Body of pancreas (tissue), 4 donors: Measurements from ENCODE around the gene PLS1. TPM values are rescaled to one million over a fixed set of nuclear protein-coding genes. Genes with fewer than 3 reads are reported as not detected.
A peak's percentile ranks its signal among the peaks of the same experiment; 100 is the strongest.
"Not testable (repeated sequence)": the region's sequence is repeated elsewhere in the genome, so short reads cannot be mapped to it uniquely, and the experiment has no call there.

Source experiments
- ATAC-seq: fragments of 150-250 bp; one replicate; pipeline ENCODE4 v1.9.1; 2016
- DNase-seq, 4 donors: peaks; one replicate each; pipeline ENCODE4 v3.0.0-alpha.2; 2019
- H3K27ac ChIP-seq, 4 donors: fragments of 200-600 bp; sonication (generic); 1 replicate in 3 of 4; 2 replicates in 1 of 4; pipeline versions ENCODE4 v1.5.1 to v1.6.1; 2016 to 2019; ENCODE audit warnings: mild to moderate bottlenecking in 1 of 4, mixed read lengths in 1 of 4, moderate library complexity in 1 of 4
- H3K27me3 ChIP-seq, 2 donors: fragments of 200-600 bp; sonication (generic); one replicate each; pipeline ENCODE4 v1.6.0; 2016; ENCODE audit warnings: mild to moderate bottlenecking in 1 of 2
- H3K36me3 ChIP-seq, 2 donors: fragments of 200-600 bp; sonication (generic); replicated peaks in 1 of 2; 2 replicates each; pipeline ENCODE4 v1.5.1; 2016; ENCODE audit warnings: low read depth in 2 of 2; ENCODE audit not compliant: insufficient read depth in 1 of 2
- H3K4me1 ChIP-seq: fragments of 200-600 bp; sonication (generic); one replicate; pipeline ENCODE4 v1.6.0; 2016
- H3K4me3 ChIP-seq, 2 donors: fragments of 200-600 bp; sonication (generic); 1 replicate in 1 of 2; 2 replicates in 1 of 2; pipeline ENCODE4 v1.5.1; 2016 to 2019
- H3K9me3 ChIP-seq, 3 donors: fragments of 200-600 bp; sonication (generic); 1 replicate in 2 of 3; 2 replicates in 1 of 3; pipeline ENCODE4 v1.5.1; 2016
- POLR2A ChIP-seq, 3 donors: fragments of 450-650 bp; IDR thresholded peaks; one replicate each; pipeline ENCODE4 v1.6.1; 2016; ENCODE audit warnings: antibody characterized with exemption in 3 of 3, mild to moderate bottlenecking in 2 of 3
- WGBS, 2 donors: methylation state at CpG; one replicate each; pipeline ENCODE4 v1.1.5; 2017; 5-methylcytosine and 5-hydroxymethylcytosine counted together
- intact Hi-C: fragments of 100-400 bp; cut with DNase I; formaldehyde crosslinking; loops from one replicate; pipeline ENCODE4 v1.15.1; 2023
- total RNA-seq, 2 donors: library from RNA; depleted of rRNA; stranded (reverse); fragments of >200 nt; gene quantifications; one replicate each; pipeline ENCODE4 v1.1.0, GENCODE V29; 2016
- TF ChIP-seq, protein P1 (sequence below), 7 experiments: fragments of 450-650 bp in 4 of 7; fragments of 200-600 bp in 3 of 7; sonication (generic) in 3 of 7; IDR thresholded peaks; one replicate each; pipeline ENCODE4 v1.5.1; 2016 to 2019; ENCODE audit warnings: antibody characterized with exemption in 7 of 7

PLS1 gene, protein sequence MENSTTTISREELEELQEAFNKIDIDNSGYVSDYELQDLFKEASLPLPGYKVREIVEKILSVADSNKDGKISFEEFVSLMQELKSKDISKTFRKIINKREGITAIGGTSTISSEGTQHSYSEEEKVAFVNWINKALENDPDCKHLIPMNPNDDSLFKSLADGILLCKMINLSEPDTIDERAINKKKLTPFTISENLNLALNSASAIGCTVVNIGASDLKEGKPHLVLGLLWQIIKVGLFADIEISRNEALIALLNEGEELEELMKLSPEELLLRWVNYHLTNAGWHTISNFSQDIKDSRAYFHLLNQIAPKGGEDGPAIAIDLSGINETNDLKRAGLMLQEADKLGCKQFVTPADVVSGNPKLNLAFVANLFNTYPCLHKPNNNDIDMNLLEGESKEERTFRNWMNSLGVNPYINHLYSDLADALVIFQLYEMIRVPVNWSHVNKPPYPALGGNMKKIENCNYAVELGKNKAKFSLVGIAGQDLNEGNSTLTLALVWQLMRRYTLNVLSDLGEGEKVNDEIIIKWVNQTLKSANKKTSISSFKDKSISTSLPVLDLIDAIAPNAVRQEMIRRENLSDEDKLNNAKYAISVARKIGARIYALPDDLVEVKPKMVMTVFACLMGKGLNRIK
- total RNA-seq = 10 to 100 TPM in 1 of 2 donors, 1 to 10 TPM in 1; 6.3 to 21.8 TPM

DNA sequence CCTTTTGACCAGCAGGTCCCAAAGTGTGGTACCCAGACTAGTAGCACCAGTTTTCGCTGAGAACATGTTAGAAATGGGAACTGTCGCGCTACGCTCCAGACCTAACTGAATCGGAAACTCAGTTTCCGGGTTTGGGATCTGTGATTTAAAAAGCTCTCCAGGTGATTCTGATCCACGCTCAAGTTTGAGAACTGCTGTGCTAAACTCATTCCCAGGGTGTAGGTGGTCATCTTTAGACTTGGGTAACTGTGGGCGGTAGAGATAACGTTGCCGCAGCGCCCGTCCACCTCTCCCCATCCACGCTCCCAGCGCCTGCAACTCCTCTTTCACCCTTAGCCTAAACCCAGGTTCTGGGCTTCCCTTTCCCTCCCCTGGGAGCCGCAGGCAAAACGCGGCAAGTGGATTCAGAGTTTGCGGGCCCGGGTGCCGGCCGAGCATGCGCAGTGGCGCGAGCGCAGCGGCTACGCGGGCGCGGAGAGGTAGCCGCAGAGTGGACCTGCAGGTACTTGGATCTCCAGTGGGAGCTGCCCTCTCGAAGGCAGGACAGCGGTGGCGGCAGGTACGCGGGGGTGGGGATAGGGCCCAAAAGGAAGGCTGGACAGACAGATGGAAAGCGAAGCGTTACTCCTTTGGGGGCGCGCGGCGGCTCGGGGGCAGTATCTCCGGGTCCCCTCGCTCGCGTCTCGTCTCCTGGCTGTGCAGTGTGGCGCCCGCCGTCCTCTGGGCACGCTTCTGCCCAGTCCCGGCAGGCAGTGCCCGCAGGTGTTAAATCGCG lies at the start of gene PLS1:
Gene PLS1 (plus strand): TSS at position 443 of the 775 bp plus-strand sequence. CDS start 67,845 bp downstream, outside the sequence.
- WGBS, 2 donors = 0 to 1% methylated on average over 29 to 55 of the region's 56 CpGs
- ATAC-seq (peak; percentile 94), DNase-seq (peak; percentile 90 to 92 (median 91))
- H3K4me3 ChIP-seq = peak within 1 kb of the TSS; percentile 19 to 85
- intact Hi-C loops = no loop called here
- no peaks in the 10 kb centered on the region for H3K27me3 ChIP-seq
- no peaks in the 10 kb centered on the region for H3K9me3 ChIP-seq
- H3K36me3 ChIP-seq = no peaks in the 10 kb centered on the region
- TF ChIP-seq, protein P1, sequence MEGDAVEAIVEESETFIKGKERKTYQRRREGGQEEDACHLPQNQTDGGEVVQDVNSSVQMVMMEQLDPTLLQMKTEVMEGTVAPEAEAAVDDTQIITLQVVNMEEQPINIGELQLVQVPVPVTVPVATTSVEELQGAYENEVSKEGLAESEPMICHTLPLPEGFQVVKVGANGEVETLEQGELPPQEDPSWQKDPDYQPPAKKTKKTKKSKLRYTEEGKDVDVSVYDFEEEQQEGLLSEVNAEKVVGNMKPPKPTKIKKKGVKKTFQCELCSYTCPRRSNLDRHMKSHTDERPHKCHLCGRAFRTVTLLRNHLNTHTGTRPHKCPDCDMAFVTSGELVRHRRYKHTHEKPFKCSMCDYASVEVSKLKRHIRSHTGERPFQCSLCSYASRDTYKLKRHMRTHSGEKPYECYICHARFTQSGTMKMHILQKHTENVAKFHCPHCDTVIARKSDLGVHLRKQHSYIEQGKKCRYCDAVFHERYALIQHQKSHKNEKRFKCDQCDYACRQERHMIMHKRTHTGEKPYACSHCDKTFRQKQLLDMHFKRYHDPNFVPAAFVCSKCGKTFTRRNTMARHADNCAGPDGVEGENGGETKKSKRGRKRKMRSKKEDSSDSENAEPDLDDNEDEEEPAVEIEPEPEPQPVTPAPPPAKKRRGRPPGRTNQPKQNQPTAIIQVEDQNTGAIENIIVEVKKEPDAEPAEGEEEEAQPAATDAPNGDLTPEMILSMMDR (IDR thresholded peaks at IDR 0.05) = peak in 4 of 7 experiments; percentile 26 to 36 (median 32)
- peak; percentile 77 to 93 (median 90) for TF ChIP-seq POLR2A (IDR thresholded peaks at IDR 0.05)
- peak within 1 kb of the TSS; percentile 82 to 93 (median 86) for H3K27ac ChIP-seq
- H3K4me1 ChIP-seq = peaks cover 26% of the 10 kb centered on the region

DNA sequence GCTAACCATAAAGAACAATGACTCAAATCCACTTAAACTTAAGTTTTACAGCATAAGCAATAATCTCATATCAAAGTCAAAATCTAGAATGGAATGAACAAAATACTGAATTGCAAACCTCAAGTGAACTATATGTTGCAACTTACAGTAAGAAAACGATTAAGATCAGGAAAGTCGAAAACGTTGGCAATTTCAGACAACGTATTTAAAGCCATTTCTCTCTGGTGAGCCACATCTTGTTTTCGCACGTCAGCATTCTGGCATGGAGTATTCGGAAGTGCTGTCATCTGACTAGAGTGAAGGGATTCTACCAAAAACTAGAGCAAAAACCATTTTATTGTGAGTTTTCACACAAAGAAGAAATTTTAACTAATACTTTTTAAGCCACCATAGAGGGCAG lies 46.2 kb upstream of the PLS1 start:
- TF ChIP-seq, protein P1 (IDR thresholded peaks at IDR 0.05) = no peak
- TF ChIP-seq POLR2A (IDR thresholded peaks at IDR 0.05) = no peak
- intact Hi-C loops = no loop called here

DNA sequence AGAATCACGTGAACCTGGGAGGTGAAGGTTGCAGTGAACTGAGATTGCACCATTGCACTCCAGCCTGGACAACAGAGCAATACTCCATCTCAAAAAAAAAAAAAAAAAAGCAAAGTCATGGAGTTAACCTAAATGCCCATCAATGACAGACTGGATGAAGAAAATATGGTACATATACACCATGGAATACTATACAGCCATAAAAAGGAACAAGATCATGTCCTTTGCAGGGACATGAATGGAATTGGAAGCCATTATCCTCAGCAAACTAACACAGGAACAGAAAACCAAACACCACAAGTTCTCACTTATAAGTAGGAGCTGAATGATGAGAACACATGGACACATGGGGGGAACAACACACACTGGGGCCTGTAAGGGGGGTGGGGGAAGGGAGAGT lies 43.6 kb upstream of the PLS1 start:
- intact Hi-C loops, ATAC-seq, H3K27ac ChIP-seq, H3K4me3 ChIP-seq, DNase-seq, H3K9me3 ChIP-seq, H3K4me1 ChIP-seq, H3K27me3 ChIP-seq: not testable (repeated sequence)
- peaks cover 3 to 10% of the 10 kb centered on the region in 2 donors for H3K36me3 ChIP-seq
- WGBS, 2 donors = 91 to 100% methylated on average over 1 of the region's 1 CpG

More for the DNA sequence above, 46.2 kb upstream of the PLS1 start:
- peaks cover 3 to 11% of the 10 kb centered on the region in 2 donors for H3K36me3 ChIP-seq
- ATAC-seq = no peak
- no peak for DNase-seq
- no peaks in the 10 kb centered on the region for H3K27me3 ChIP-seq
- H3K4me1 ChIP-seq = no peaks in the 10 kb centered on the region
- no peak overlapping the region for H3K4me3 ChIP-seq
- H3K27ac ChIP-seq = no peak overlapping the region
- H3K9me3 ChIP-seq = no peaks in the 10 kb centered on the region
- 92 to 93% methylated on average over 7 of the region's 7 CpGs for WGBS, 2 donors

DNA sequence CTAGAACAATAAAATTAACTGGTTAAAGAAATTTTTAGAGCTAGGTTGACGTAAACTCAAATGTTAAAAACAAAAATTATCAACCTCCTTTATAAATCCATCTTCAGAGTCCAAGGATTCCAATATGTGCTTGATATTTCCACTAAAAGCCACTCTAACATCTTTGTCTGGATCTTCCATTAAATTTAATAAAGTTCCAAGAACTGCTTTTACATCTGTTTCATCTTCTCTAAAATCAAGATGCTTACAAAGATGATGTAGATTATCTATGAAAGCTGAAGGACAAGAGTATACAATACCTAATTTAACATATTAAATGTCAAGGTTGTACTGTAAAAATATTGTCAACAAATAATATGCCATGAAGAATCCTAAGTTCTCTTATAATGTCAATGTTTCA lies 42.5 kb upstream of the PLS1 start:
- Histone ChIP-seq H3K4me3 (no peak overlapping the region), H3K4me1 (no peaks in the 10 kb centered on the region), H3K27me3 (no peaks in the 10 kb centered on the region), H3K36me3 (peaks cover 3 to 10% of the 10 kb centered on the region in 2 donors), H3K27ac (no peak overlapping the region), H3K9me3 (no peaks in the 10 kb centered on the region)
- ATAC-seq (no peak), DNase-seq (no peak)
- TF ChIP-seq, protein P1 (IDR thresholded peaks at IDR 0.05) = no peak
- TF ChIP-seq POLR2A (IDR thresholded peaks at IDR 0.05) = no peak
- intact Hi-C loops = no loop called here
- WGBS, 2 donors = 94 to 97% methylated on average over 1 of the region's 1 CpG

DNA sequence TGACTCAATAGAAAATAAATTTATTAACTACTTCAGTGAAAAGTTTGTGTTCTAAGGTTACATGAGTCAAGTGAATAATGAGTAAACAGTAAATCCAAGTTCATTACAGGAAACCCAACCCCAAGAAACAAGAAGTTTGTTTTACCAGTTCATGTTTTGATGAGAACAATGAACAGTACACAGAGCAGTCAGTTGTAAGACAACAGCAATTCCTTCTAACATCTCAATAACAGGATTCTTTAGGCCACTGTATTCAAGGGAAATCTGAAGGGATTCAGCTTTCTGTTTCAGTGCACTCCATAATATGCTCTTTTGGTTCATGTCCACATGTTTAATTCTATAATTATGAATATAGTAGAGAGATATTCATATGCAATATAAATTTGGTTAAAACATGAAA lies 36.1 kb upstream of the PLS1 start:
- Histone ChIP-seq H3K27me3 (no peaks in the 10 kb centered on the region), H3K4me3 (no peak overlapping the region), H3K36me3 (peaks cover 0 to 10% of the 10 kb centered on the region in 2 donors), H3K4me1 (no peaks in the 10 kb centered on the region), H3K9me3 (no peaks in the 10 kb centered on the region), H3K27ac (no peak overlapping the region)
- DNase-seq (no peak), ATAC-seq (no peak)
- intact Hi-C loops = no loop called here
- TF ChIP-seq, protein P1 (IDR thresholded peaks at IDR 0.05) = no peak
- TF ChIP-seq POLR2A (IDR thresholded peaks at IDR 0.05) = no peak
